DMS114 treated with DMSO at 0.1 percent for 48 hours (cell line): ENCODE measurements around the gene WDFY4.

Experiments
- DNase-seq: peaks from one replicate; lab custom pipeline; 2025; ENCODE audit not compliant: unreplicated experiment; lab: John Stamatoyannopoulos, UW

WDFY4 gene

DNA sequence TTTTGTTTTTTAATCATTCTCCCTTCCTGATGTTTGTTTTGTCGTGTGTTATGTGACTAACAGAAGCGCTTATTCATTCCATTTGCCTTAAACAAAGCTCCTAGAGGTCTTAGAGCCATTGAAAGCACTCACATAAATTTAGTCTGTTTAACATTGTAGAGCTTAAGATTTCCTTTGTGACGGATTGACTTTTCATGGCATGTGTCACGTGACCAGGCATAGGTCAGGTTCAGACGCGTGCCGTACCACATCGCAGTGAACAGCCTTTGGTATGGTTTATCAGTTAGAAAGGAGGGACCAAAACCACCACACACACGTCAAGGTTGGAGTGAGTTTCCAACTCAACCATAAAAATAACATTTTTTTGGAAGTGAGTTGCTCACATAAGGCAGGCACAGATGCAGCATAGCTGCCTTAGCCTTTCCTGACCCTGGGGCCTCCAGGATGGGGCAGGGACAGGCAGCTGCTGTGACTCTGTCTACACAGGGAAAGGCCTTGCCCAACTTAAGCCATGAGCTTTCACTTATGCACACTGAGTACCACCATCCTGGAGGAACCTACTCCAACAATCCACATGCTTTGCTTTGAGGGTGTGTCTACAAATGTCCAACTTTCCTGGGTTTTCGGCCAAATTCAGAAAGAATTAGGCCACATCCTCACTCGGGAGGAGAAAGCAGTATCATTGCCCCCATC is 55.5 kb downstream of the WDFY4 start:
- DNase-seq, result no peak

- DNase-seq, result no peak
Measured at GRCh38 chr10:48740988-48741387, 56.3 kb downstream of the WDFY4 start.

DNA sequence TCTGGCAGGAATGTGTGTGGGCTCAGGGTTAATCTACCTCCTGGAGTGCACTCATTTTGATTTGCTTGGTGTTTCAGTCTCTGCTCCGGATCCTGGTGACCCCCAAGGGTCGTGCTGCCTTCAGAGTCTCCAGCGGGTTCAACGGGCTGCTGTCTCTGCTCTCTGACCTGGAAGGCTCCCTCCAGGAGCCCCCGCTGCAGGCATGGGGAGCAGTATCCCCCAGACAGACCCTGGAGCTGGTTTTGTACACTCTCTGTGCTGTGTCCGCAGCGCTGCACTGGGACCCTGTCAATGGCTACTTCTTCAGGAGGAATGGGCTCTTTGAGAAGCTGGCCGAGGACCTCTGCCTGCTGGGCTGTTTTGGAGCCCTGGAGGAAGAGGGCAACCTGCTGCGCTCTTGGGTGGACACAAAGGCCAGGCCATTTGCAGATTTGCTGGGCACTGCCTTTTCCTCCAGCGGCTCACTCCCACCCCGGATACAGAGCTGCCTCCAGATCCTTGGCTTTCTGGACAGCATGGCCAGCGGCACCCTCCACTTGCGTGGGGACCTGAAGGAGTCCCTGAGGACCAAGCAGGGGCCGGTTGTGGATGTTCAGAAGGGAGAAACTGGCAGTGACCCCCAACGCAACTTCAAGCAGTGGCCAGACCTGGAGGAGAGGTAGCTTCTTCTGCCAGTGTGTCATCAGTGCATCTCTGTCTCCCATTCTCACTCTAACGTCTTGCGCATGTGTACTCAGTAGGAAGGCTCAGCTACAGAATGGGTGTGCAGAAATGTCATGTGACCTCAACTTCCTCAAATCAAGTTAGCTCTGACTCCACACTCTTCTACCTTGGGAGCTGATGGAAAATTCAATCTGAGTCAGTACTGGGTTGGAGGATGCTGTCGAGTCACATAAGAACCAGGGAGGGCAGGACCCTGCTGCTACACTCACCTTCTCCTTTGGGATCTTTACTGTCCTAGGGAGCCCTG is 58.5 kb downstream of the WDFY4 start:
- DNase-seq, result no peak

DNA sequence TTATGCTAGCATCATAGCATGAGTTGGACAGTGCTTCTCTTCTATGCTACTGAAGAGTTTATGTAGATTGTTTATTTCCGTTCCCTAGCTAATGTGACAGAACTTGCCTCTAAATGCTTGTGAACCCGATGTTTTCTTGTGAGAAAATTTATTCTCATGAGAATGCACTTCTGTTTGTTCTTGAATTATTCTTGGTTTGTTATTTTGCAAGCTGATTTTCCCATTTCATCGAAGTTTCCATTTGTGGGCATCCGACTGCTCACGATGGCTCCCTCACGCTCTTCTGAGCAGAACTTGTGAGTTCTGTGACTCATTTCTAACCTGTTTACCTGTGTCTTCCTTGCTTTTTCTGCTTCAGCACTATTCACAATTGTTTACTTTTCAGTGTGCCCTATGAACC is 59.9 kb downstream of the WDFY4 start:
- no peak for DNase-seq

GRCh38 chr10:48745662-48746245 is 61.1 kb downstream of the WDFY4 start:
- no peak for DNase-seq

- no peak for DNase-seq
Measured at GRCh38 chr10:48748573-48748972, 63.9 kb downstream of the WDFY4 start.

DNA sequence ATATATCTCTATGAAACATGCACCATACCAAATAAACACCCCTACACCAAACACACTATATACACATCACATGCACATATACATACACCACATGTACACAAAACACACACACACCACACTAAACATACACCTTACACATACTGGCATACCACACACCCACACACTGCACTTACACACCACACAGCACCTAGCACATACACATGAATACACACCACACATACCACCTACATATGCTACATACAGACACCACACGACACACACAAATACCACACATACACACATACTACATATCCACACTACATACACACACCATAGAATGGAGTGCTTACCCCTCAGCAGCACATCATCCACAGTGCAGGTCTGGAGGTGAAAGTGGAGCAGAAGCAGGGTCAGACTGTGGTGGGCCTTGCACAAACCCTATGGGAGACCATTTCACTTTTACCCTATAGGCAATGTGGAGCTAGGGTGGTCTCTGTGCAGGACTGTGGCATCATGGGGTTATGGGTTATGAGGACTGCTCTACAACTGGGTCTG is 64.6 kb downstream of the WDFY4 start:
- no peak for DNase-seq

GRCh38 chr10:48750019-48750418 is 65.3 kb downstream of the WDFY4 start:
- no peak for DNase-seq

DNA sequence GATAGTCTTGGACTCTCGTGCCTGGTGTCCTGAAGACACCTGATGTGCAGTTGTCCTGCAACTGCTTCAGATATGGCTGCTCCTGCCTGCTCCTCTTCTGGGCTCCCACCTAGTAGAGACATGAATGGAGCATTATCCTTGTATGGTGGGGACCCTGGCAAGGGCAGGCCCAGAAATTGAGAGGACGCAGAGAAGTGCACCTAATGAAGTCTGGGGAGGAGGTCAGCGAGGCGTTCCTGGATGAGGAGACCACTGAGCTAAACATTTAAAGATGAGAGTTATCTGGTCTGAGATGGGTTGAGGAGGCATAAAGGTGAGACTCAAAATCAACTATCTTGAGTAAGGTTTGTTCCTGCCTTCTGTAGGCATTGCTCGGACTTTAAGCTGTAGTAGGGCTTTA is 66.3 kb downstream of the WDFY4 start:
- no peak for DNase-seq

DNA sequence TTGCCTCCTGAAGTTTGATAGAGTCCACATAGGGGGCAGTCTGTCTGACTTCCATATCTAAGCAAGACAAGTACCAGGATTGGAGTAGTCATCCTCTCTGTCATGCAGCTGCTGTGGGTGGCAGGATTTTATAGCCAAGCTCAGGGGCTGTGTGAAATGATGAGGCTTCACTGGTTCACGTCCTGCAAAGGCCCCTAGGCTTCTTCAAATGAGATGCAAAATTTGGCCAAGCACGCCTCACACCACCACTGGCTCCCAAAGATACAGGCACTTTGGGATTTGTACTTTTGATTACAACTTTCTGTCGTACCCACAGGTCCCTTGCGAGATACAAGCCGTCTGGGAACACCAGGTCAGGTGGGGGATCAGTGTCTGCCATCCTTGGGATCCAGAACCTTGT is 67.1 kb downstream of the WDFY4 start:
- DNase-seq, result no peak

DNA sequence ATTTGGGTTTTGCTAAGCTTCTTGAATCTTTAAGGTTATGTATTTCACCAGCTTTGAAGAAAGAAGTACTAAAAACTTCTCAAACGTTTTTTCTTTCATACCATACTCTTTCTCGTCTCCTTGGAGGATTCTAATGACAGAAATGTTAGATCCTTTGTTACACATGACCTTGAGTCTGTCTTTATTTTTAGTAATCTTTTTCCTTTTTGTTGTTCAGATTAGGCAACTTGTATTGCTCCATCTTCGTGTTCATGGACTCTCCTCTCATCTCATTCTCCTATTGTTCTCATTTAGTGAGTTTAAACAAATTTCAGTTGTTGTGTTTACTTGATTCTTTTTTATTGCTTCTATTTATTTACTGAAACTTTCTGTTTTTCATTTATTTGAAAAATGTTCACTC is 73.7 kb downstream of the WDFY4 start:
- no peak for DNase-seq

DNA sequence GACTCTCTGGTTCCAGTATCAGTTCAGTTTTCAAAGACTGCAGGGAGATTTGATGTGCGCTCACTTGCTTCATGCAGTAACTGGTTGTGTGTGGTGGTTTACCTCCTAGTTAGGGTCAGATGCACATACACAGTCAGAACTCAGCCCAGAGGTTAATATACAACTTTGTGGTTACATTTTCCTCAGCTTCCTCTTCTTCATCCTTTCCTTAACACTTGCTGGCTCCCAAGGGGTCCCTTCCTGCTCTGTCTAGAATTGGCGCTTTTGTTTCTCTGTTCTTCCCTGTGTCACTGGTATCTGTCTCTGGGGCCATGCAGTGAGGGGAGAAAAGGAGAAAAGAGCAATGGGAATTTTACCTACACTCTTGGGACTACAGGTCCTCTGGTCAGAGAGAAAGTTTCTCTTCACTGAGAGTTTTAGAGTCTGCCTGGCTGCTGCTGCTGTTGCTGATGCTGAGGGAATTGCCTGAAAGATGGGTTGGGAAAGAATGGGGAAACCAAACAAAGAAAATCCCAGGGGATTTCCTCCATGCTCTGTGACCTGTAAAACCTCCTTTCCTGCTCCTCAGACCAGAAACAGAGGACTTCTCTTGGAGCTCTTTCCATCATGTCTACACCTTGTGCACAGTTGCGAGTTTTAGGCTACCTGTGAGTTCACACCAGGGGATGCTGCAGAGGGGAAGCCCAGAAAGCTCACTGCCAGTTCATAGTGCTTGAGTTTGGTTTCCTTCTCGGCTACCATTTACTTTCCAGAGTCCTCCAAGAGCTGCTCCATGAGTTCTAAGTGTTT is 74.6 kb downstream of the WDFY4 start:
- no peak for DNase-seq

GRCh38 chr10:48760983-48761382 is 76.3 kb downstream of the WDFY4 start:
- DNase-seq, result no peak

DNA sequence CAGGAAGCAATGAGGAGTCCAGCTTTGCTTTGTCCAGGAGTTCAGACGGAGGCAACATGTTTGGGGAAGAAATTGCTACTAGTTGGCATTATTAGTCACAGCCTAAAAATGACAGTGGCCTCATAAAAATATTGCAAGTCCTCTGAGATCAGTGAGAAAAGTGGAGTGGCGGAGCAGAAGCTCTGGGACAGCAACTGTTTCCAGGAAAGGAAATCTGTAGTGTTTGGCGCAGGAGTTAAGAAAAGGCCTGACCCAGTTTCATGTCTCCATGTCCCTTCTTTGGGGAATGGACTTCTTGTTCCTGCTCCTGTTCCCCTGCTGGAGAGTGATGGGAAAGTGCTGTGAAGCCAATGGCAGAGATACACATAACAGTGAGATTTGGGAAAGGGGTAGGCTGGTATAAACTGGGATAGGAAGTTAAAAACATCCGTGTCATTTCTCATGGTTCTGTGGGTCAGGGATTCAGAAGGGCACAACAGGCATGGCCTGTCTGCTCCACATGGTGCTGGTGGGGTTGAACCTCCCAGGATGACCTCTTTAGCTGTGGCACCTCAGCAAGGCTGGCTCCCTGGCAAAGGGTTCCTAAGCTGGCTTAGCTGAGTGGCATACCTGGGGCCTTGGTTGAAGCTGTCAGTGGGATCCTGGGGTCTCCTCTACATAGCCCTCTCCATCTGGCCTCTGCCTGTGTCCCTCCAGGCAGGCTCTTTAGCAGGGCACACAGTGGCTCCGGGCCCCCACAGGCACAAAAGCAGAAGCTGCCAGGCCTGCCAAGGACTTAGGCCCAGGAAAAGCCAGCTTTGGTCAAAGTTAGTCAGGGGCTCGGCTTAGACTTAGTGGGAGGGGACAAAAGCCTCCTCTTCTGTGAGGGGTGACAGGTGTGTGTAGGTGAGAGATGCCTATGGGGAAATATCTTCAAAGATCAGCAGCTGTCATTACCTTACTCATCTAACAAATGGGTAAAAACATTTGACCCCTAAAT is 77.7 kb downstream of the WDFY4 start:
- no peak for DNase-seq

- no peak for DNase-seq
Measured at GRCh38 chr10:48763403-48763965, 78.8 kb downstream of the WDFY4 start.

- no peak for DNase-seq
Measured at GRCh38 chr10:48764486-48764885, 79.8 kb downstream of the WDFY4 start.

GRCh38 chr10:48765039-48765438 is 80.4 kb downstream of the WDFY4 start:
- no peak for DNase-seq

DNA sequence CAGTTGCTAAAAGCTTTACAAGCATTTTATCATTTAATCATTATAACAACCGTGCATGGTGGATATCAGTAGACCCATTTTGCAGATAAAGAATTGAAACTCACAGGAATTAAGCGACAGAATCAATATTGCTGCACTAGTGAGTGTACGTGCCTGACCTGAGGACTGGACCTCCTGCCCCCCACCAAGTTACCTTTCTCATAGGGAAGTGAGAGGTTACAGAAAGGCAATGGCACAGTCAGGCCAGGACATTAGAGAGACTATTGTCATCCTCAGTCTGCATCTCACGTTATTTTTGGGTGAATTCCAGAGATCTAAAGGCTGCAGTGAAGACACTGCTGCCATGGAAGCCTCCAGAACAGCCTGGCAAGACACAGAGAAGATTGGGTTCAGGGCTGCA is 80.9 kb downstream of the WDFY4 start:
- DNase-seq, result no peak

- DNase-seq, result no peak
Measured at GRCh38 chr10:48767373-48768143, 82.9 kb downstream of the WDFY4 start.
